ENCODE data around the gene EIF4G1. TPM values are rescaled to one million over a fixed set of nuclear protein-coding genes. Genes with fewer than 3 reads are reported as not detected.

EIF4G1 gene
- total and polyA plus RNA-seq, 2 experiments from 2014 or later, result 227 to 552 TPM

DNA sequence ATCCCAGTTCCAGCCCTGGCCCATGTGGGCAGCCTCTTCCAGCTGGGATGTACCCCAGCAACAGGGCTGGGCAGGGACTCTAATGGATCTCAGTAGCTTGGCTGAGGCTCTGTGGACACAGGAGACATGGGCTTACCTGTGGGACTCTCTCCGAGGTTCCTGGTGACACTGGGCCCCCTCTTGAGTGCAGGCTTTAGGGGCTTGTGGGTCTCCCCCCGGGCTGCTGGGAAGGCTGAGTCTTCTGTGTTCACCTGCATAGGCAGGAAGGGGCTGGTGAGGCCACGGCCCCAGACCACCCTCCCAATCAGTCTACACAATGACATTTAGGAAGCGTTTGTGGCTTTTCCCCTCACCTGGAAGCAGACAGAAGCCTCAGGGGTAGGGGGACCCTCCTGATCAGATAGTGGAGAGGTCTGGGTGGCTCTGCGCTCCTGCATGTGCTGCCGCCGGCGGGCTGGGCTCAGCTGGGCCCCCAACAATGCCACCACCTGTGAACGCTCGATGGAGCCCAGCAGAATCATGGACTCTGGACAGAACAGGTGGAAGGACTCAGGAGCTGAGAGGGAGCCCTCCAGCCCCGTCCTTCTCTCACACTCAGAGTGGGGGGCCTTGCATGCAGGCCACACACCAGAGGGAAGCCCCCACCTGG lies 38.6 kb downstream of the EIF4G1 start (continued):
- TF ChIP-seq CTCF (conservative IDR thresholded peaks at IDR 0.05; ENCODE audit: low read depth in 2 of 2) (no peak), NANOG (IDR thresholded peaks at IDR 0.05; ENCODE audit: borderline replicate concordance) (no peak), POLR2AphosphoS5 (IDR thresholded peaks at IDR 0.05; ENCODE audit: low read depth) (no peak), CREB1 (CRISPR knock-in tag; IDR thresholded peaks at IDR 0.05; ENCODE audit: low read depth) (no peak), EZH2phosphoT487 (IDR thresholded peaks at IDR 0.05; ENCODE audit: unreplicated experiment) (no peak), ZNF331 (CRISPR knock-in tag; IDR thresholded peaks at IDR 0.05; ENCODE audit: low read depth) (no peak), ZNF462 (CRISPR knock-in tag; IDR thresholded peaks at IDR 0.05) (no peak)

- Mint-ChIP-seq H3K9me3 (no peaks in the 10 kb centered on the region), H3K27ac (no peak overlapping the region), H3K27me3 (ENCODE audit: insufficient read depth, low read depth, poor library complexity) (peaks cover under 1% of the 10 kb centered on the region), H3K4me3 (no peak overlapping the region), H3K4me1 (peaks cover 8% of the 10 kb centered on the region), H3K36me3 (ENCODE audit: low read depth) (peaks cover 36% of the 10 kb centered on the region)
- Histone ChIP-seq H3K4me1 (ENCODE audit: insufficient read depth) (peaks cover 6% of the 10 kb centered on the region; the same call in 1 of the 2 replicates), H3K27me3 (ENCODE audit: insufficient read depth) (no peaks in the 10 kb centered on the region), H3F3A (replicated peaks; ENCODE audit: low read depth) (0 out of 2 replicates have a peak, but pooled peaks cover 2% of the 10 kb centered on the region), H3K4me2 (no peak overlapping the region), H3K9me2 (ENCODE audit: insufficient read depth) (no peaks in the 10 kb centered on the region), H3K27ac (ENCODE audit: low read depth) (no peak overlapping the region), H3K79me2 (replicated peaks; ENCODE audit: insufficient read depth) (no peaks in the 10 kb centered on the region), H4K20me1 (replicated peaks; ENCODE audit: insufficient read depth) (0 out of 2 replicates have a peak, but pooled peaks cover 4% of the 10 kb centered on the region), H3K36me3 (ENCODE audit: insufficient read depth) (0 out of 2 replicates have a peak, but pooled peaks cover 3% of the 10 kb centered on the region), H2AFZ (no peak overlapping the region), H3K4me3 (no peak overlapping the region)
- DNase-seq (ENCODE audit: low spot score), result no peak
- ATAC-seq, result no peak
- no peak for TF ChIP-seq STAT1 (IDR thresholded peaks at IDR 0.05; ENCODE audit: unreplicated experiment)
- TF ChIP-seq, protein P1, sequence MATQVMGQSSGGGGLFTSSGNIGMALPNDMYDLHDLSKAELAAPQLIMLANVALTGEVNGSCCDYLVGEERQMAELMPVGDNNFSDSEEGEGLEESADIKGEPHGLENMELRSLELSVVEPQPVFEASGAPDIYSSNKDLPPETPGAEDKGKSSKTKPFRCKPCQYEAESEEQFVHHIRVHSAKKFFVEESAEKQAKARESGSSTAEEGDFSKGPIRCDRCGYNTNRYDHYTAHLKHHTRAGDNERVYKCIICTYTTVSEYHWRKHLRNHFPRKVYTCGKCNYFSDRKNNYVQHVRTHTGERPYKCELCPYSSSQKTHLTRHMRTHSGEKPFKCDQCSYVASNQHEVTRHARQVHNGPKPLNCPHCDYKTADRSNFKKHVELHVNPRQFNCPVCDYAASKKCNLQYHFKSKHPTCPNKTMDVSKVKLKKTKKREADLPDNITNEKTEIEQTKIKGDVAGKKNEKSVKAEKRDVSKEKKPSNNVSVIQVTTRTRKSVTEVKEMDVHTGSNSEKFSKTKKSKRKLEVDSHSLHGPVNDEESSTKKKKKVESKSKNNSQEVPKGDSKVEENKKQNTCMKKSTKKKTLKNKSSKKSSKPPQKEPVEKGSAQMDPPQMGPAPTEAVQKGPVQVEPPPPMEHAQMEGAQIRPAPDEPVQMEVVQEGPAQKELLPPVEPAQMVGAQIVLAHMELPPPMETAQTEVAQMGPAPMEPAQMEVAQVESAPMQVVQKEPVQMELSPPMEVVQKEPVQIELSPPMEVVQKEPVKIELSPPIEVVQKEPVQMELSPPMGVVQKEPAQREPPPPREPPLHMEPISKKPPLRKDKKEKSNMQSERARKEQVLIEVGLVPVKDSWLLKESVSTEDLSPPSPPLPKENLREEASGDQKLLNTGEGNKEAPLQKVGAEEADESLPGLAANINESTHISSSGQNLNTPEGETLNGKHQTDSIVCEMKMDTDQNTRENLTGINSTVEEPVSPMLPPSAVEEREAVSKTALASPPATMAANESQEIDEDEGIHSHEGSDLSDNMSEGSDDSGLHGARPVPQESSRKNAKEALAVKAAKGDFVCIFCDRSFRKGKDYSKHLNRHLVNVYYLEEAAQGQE (IDR thresholded peaks at IDR 0.05; ENCODE audit: unreplicated experiment), result no peak
Measured at GRCh38 chr3:184353546-184353941, 39.1 kb downstream of the EIF4G1 start.
